Fibroblast of the aortic adventitia (primary cell): ENCODE data around the gene MARCHF6. TPM values are rescaled to one million over a fixed set of nuclear protein-coding genes. Genes with fewer than 3 reads are reported as not detected.
"Not testable (repeated sequence)": the region's sequence is repeated elsewhere in the genome, so short reads cannot be mapped to it uniquely, and the experiment has no call there.

Source experiments
- DNase-seq: peaks from one replicate; pipeline ENCODE4 v3.0.0-alpha.2; 2010; ENCODE audit warnings: low read depth
- H3K4me3 ChIP-seq: 2 replicates; pipeline ENCODE4 v1.5.1; 2011; ENCODE audit warnings: low read depth, mild to moderate bottlenecking, control low read depth, low read length, moderate library complexity
- total RNA-seq: library from RNA; depleted of rRNA; stranded (reverse); fragments of >200 nt; gene quantifications from 2 replicates; pipeline ENCODE4 v1.2.3, GENCODE V29; 2012; ENCODE audit warnings: low replicate concordance
- TF ChIP-seq, protein P1 (sequence below): IDR thresholded peaks from 2 replicates; pipeline ENCODE4 v1.5.1; 2011; ENCODE audit warnings: mild to moderate bottlenecking, low read length, control low read depth, inconsistent platforms; ENCODE audit not compliant: insufficient read depth

The MARCHF6 gene
- total RNA-seq, 1 donor, result 49.0 TPM

- DNase-seq, result no peak
- no peak overlapping the region for H3K4me3 ChIP-seq
- TF ChIP-seq, protein P1, sequence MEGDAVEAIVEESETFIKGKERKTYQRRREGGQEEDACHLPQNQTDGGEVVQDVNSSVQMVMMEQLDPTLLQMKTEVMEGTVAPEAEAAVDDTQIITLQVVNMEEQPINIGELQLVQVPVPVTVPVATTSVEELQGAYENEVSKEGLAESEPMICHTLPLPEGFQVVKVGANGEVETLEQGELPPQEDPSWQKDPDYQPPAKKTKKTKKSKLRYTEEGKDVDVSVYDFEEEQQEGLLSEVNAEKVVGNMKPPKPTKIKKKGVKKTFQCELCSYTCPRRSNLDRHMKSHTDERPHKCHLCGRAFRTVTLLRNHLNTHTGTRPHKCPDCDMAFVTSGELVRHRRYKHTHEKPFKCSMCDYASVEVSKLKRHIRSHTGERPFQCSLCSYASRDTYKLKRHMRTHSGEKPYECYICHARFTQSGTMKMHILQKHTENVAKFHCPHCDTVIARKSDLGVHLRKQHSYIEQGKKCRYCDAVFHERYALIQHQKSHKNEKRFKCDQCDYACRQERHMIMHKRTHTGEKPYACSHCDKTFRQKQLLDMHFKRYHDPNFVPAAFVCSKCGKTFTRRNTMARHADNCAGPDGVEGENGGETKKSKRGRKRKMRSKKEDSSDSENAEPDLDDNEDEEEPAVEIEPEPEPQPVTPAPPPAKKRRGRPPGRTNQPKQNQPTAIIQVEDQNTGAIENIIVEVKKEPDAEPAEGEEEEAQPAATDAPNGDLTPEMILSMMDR, result no peak
Observed at GRCh38 chr5:10363519-10364185, 10.2 kb downstream of the MARCHF6 start.

DNA sequence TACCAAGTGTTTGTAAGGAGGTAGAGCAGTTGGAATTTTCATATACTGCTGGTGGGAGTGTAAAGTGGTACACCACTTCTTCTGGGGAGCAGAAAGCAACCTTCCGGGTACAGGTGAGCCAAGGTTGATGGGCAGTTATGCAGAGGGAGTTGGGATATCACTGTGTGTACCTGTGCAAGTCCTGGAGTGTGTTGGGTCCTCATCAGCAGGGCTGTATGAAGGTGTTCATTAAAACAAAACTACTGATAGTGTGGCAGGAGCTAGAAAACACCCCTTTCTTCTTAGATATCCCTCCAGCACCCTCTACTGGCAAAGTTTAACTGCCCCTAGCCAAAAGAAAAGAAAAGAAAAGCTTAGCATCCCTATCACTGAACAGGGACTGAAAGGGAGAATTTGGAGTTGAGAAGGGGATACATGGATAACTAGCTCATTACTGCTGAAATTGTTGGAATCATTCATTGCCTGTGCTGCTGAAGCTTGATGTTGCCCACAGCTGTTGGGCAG lies 10.7 kb downstream of the MARCHF6 start:
- TF ChIP-seq, protein P1, result no peak
- DNase-seq, result no peak
- H3K4me3 ChIP-seq, result no peak overlapping the region

DNA sequence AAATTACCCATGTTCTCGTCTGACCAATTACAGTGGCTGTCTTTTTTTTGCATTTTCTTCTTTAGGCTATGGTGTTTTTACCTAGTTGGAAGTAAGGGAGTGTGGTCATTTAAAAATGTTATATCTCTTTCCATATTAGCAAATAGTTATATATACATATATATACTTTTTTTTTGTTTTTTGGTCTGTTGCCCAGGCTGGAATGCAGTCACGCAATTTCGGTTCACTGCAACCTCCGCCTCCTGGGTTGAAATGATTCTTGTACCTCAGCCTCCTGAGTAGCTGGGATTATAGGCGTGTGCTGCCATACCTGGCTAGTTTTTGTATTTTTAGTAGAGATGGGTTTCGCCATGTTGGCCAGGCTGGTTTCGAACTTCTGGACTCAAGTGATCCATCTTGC lies 12.3 kb downstream of the MARCHF6 start:
- DNase-seq, result no peak
- TF ChIP-seq, protein P1, result no peak
- H3K4me3 ChIP-seq, result no peak overlapping the region

DNA sequence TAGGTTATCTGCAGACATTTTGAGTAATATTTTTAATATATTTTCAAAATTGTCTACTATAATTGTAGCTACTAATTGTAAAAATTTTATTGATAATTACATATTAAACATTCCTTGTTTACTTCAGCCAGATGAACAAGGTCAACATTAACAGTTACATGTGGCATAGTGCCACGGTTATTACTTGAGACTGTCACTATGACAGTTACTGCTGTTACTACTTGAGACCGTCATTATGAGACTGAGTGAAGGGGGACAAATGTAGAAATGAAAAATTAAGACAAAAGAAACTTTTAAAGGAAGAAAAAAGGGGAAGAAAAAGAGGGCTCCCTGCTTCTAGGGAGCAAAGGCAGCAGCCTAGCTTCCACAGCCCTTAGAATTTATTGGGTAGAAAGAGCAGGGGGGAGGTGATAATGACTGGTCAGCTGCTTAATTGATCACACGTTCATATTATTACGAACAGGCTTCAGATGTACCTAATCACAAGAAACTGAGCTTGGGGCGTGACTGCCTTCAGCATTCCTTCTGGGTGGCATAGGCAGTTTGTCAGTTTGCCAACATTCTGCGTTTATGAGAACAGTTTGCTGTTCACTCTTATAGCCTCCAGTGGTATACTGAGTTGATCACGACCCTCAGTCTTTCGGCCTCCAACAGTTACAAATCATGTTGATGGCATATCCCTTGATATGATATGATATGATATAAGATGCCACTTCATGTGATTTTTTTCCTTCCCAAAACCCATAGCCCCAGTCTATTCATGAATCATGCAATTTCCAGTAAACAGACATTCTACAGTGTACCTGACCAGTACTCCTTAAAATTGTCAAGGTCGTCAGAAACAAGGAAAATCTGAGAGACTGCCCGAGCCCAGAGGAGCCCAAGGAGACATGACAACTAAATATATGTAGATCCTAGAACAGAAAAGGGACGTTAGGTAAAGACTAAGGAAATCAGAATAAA lies 13.1 kb downstream of the MARCHF6 start:
- no peak overlapping the region for H3K4me3 ChIP-seq
- DNase-seq, result peak; percentile 57
- TF ChIP-seq, protein P1, result no peak

DNA sequence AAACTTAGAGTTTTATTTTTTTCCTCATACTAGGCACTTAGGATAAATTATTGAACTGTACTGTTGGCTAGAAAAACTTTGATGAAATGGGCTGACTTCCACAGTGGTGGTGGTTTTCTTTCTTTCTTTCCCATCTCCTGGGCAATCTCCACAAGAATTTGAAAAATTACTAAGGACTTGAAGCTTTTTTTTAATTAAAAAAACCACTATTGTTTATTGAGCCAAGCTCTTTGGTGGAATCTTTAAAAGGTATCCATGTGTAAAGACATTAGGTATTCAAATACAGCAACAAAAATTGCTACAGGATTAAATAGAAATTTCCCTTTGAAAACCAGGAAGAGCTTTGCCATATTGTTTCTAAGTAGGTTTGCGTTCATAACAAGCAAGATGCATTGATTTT lies 14.1 kb downstream of the MARCHF6 start:
- no peak for DNase-seq
- no peak overlapping the region for H3K4me3 ChIP-seq
- TF ChIP-seq, protein P1, result no peak

DNA sequence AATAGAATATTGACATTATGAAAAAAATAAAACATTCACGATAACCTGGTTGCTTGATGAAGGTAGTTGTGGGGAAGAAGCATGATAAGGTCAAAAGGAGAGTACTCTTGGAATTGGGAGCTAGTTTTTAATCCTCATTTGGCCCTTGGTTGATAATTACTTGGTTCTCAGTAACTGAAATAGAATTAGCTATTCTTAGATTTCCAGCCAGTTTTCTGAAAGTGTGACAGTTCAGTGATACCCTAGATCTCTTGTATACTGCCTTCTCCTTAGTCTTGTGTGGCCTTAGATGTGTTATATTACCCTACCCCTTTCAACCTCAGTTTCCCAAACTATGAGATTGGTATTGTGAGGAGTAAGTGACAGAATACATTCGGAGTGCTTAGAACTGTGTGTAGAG lies 17.4 kb downstream of the MARCHF6 start:
- no peak overlapping the region for H3K4me3 ChIP-seq
- DNase-seq, result no peak
- TF ChIP-seq, protein P1, result no peak

DNA sequence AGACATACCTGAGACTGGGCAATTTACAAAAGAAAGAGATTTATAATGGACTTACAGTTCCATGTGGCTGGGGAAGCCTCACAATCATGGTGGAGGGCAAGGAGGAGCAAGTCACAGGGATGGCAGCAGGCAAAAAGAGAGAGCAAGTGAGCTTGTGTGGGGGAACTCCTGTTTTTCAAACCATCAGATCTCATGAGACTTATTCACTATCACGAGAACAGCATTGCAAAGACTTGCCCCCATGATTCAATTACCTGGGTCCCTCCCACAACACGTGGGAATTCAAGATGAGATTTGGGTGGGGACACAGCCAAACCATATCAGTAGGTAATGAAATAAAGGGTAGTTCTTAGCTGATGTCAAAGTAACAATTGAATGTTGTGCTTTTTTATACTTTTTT lies 17.9 kb downstream of the MARCHF6 start:
- not testable (repeated sequence) for H3K4me3 ChIP-seq, DNase-seq
